ENCODE data around the gene HACD3. TPM values are rescaled to one million over a fixed set of nuclear protein-coding genes. Genes with fewer than 3 reads are reported as not detected.

The HACD3 gene
- total RNA-seq, 1 experiment from 2014 or later = 133 TPM

GRCh38 chr15:65626856-65627255, 96.6 kb downstream of the HACD3 start:
- H3K9me3 ChIP-seq (ENCODE audit: control insufficient read depth, low read depth, low read length) = no peaks in the 10 kb centered on the region
- H4K20me1 ChIP-seq (ENCODE audit: control insufficient read depth, insufficient read depth, insufficient read length) = no peaks in the 10 kb centered on the region
- no peaks in the 10 kb centered on the region for H3K4me1 ChIP-seq (ENCODE audit: insufficient read depth, low read length)
- Mint-ChIP-seq H3K36me3 (ENCODE audit: insufficient read depth in 1 of 3, low read depth in 3 of 3) (peaks cover 0 to 5% (median 0%) of the 10 kb centered on the region in 3 experiments; a peak in 2 of 7 replicates), H3K4me3 (no peak overlapping the region), H3K27me3 (ENCODE audit: low read depth) (no peaks in the 10 kb centered on the region), H3K9me3 (no peaks in the 10 kb centered on the region), H3K4me1 (peaks cover 4 to 6% of the 10 kb centered on the region in 2 experiments; a peak in 3 of 4 replicates), H3K27ac (no peak overlapping the region)
- no peak overlapping the region for H4K91ac ChIP-seq (ENCODE audit: insufficient read length, low read depth, low read length)
- H4K8ac ChIP-seq (replicated peaks; ENCODE audit: insufficient read length, low read depth, low read length) = no peak overlapping the region
- H3K9ac ChIP-seq (ENCODE audit: extremely low read depth, insufficient read length, low read length) = no peak overlapping the region
- H3K27me3 ChIP-seq (ENCODE audit: insufficient read depth, low read length) = no peaks in the 10 kb centered on the region
- H3K56ac ChIP-seq (ENCODE audit: insufficient read length, low read depth, low read length) = no peak overlapping the region
- H3K18ac ChIP-seq (ENCODE audit: insufficient read length, low read depth, low read length) = no peak overlapping the region
- no peak overlapping the region for H3K4ac ChIP-seq (ENCODE audit: low read depth, low read length)
- H2BK15ac ChIP-seq (ENCODE audit: low read depth, low read length) = no peak overlapping the region
- no peak overlapping the region for H2BK120ac ChIP-seq (ENCODE audit: low read depth, low read length, poor library complexity, severe bottlenecking)
- no peak overlapping the region for H2BK5ac ChIP-seq (ENCODE audit: insufficient read length, low read length)
- no peak overlapping the region for H2BK20ac ChIP-seq (ENCODE audit: low read depth, low read length, poor library complexity, severe bottlenecking)
- H3K14ac ChIP-seq (ENCODE audit: insufficient read depth, low read length) = no peak overlapping the region
- H3K23me2 ChIP-seq (ENCODE audit: insufficient read length, low read depth, low read length, poor library complexity, severe bottlenecking) = no peaks in the 10 kb centered on the region
- no peaks in the 10 kb centered on the region for H3K79me2 ChIP-seq (ENCODE audit: insufficient read depth, low read length)
- H3T11ph ChIP-seq (ENCODE audit: low read length) = no peak overlapping the region
- no peak for DNase-seq
- no peak overlapping the region for H4K5ac ChIP-seq (ENCODE audit: insufficient read length, low read depth, low read length)
- H2AK5ac ChIP-seq (ENCODE audit: insufficient read length, low read length) = no peak overlapping the region
- no peak overlapping the region for H3K23ac ChIP-seq (ENCODE audit: insufficient read length, low read depth, low read length)
- no peak overlapping the region for H3K27ac ChIP-seq (ENCODE audit: insufficient read length, low read depth, low read length)
- H2BK12ac ChIP-seq (ENCODE audit: insufficient read length, low read depth, low read length) = no peak overlapping the region
- H3K79me1 ChIP-seq (ENCODE audit: insufficient read depth, low read depth, low read length, poor library complexity, severe bottlenecking) = no peaks in the 10 kb centered on the region
- no CpG with 5 or more reads among the region's 4 CpGs for WGBS (ENCODE audit: extremely low coverage, insufficient read length, low lambda C conversion rate)
- no peak overlapping the region for H2AFZ ChIP-seq (ENCODE audit: low read length)
- H3K4me2 ChIP-seq (ENCODE audit: insufficient read depth, insufficient read length, low read length) = no peak overlapping the region
- TF ChIP-seq CTCF (conservative IDR thresholded peaks at IDR 0.05) = no peak

Other genes with a start within 250 kb of the HACD3 start
- gene PARP16, start 243.6 kb upstream of the HACD3 start, total RNA-seq (2021) = 3.9 and 4.3 TPM in 2 replicates
- not detected in 2 replicates for gene RNU5A-1, start 234.4 kb upstream of the HACD3 start, total RNA-seq (2021)
- not detected in 2 replicates for gene RNU5B-1, start 225.8 kb upstream of the HACD3 start, total RNA-seq (2021)
- gene IGDCC3, start 152.5 kb upstream of the HACD3 start, total RNA-seq (2021) = 17.9 and 18.9 TPM in 2 replicates
- 19.8 and 21.7 TPM in 2 replicates for gene IGDCC4, start 107.5 kb upstream of the HACD3 start, total RNA-seq (2021)
- 24.5 and 26.6 TPM in 2 replicates for gene DPP8, start 12.8 kb upstream of the HACD3 start, total RNA-seq (2021)
- gene INTS14, start 80.7 kb downstream of the HACD3 start, total RNA-seq (2021) = 41.8 and 44.7 TPM in 2 replicates
- gene SLC24A1, start 91.5 kb downstream of the HACD3 start, total RNA-seq (2021) = 8.6 TPM in 2 replicates

Measured in H9 (cell line).